Right hindlimb (tissue), 1 donor: ENCODE results near the gene XYLT2.
"Not testable (repeated sequence)": the region's sequence is repeated elsewhere in the genome, so short reads cannot be mapped to it uniquely, and the experiment has no call there.

ENCODE experiments used
- DNase-seq: peaks from one replicate; pipeline ENCODE4 v3.0.0-alpha.2; 2018

The XYLT2 gene

GRCh38 chr17:50345432-50346312 is at the start of gene XYLT2:
Gene XYLT2 (plus strand): TSS chr17:50346126. CDS start chr17:50346141, 15 bp downstream.
- DNase-seq, result peak; percentile 87

- peak; percentile 81 for DNase-seq
Observed at GRCh38 chr17:50297407-50297865, 48.5 kb upstream of the XYLT2 start.

- no peak for DNase-seq
Observed at GRCh38 chr17:50298018-50298417, 47.9 kb upstream of the XYLT2 start.

GRCh38 chr17:50299776-50300175 is 46.1 kb upstream of the XYLT2 start:
- no peak for DNase-seq

GRCh38 chr17:50300824-50301223 is 45.1 kb upstream of the XYLT2 start:
- DNase-seq, result not testable (repeated sequence)

- no peak for DNase-seq
Observed at GRCh38 chr17:50301891-50302584, 43.9 kb upstream of the XYLT2 start.

GRCh38 chr17:50303051-50303450 is 42.9 kb upstream of the XYLT2 start:
- no peak for DNase-seq

GRCh38 chr17:50303596-50303995 is 42.3 kb upstream of the XYLT2 start:
- no peak for DNase-seq

GRCh38 chr17:50304781-50305404 is 41.0 kb upstream of the XYLT2 start:
- no peak for DNase-seq

GRCh38 chr17:50307654-50308053 is 38.3 kb upstream of the XYLT2 start:
- no peak for DNase-seq

- no peak for DNase-seq
Observed at GRCh38 chr17:50308666-50309065, 37.3 kb upstream of the XYLT2 start.

- DNase-seq, result no peak
Observed at GRCh38 chr17:50310455-50311111, 35.3 kb upstream of the XYLT2 start.

GRCh38 chr17:50311112-50311460 is 34.8 kb upstream of the XYLT2 start:
- DNase-seq, result no peak

GRCh38 chr17:50311483-50311882 is 34.4 kb upstream of the XYLT2 start:
- no peak for DNase-seq

- no peak for DNase-seq
Observed at GRCh38 chr17:50312308-50312707, 33.6 kb upstream of the XYLT2 start.

GRCh38 chr17:50314456-50315011 is 31.4 kb upstream of the XYLT2 start:
- no peak for DNase-seq

GRCh38 chr17:50316016-50316587 is 29.8 kb upstream of the XYLT2 start:
- DNase-seq, result no peak

GRCh38 chr17:50316660-50317059 is 29.3 kb upstream of the XYLT2 start:
- not testable (repeated sequence) for DNase-seq

- DNase-seq, result no peak
Observed at GRCh38 chr17:50317121-50317520, 28.8 kb upstream of the XYLT2 start.

- no peak for DNase-seq
Observed at GRCh38 chr17:50318501-50319285, 27.2 kb upstream of the XYLT2 start.

GRCh38 chr17:50319306-50320004 is 26.5 kb upstream of the XYLT2 start:
- no peak for DNase-seq
